ENCODE data around the gene RIMKLA. TPM values are rescaled to one million over a fixed set of nuclear protein-coding genes. Genes with fewer than 3 reads are reported as not detected.

RIMKLA gene
- total and polyA plus RNA-seq, 2 of the 13 experiments (the other 11 are each of a cell fraction or from before 2014, with no cell fraction given): 2.5 to 3.8 TPM

- Histone ChIP-seq H2AFZ (ENCODE audit: low read length) (no peak overlapping the region), H3K9ac (ENCODE audit: insufficient read depth, low read depth, low read length) (no peak overlapping the region), H3K4me1 (ENCODE audit: insufficient read depth, low read length) (no peaks in the 10 kb centered on the region), H3K79me2 (ENCODE audit: insufficient read depth, low read length) (no peaks in the 10 kb centered on the region), H3K27ac (ENCODE audit: extremely low read length, insufficient read depth, low read length) (no peak overlapping the region), H3K4me3 (replicated peaks in 1 of 3; ENCODE audit: insufficient read depth in 1 of 3, low read depth in 2 of 3, low read length in 3 of 3) (no peak overlapping the region), H3K27me3 (ENCODE audit: control insufficient read depth in 1 of 2, insufficient read depth in 2 of 2, low read length in 2 of 2) (no peaks in the 10 kb centered on the region), H3K36me3 (replicated peaks in 1 of 2; ENCODE audit: control insufficient read depth in 1 of 2, insufficient read depth in 2 of 2, low read length in 2 of 2) (no peaks in the 10 kb centered on the region), H3K4me2 (ENCODE audit: low read depth, low read length) (no peak overlapping the region), H3K9me3 (ENCODE audit: low read length) (no peaks in the 10 kb centered on the region), H4K20me1 (ENCODE audit: insufficient read depth, low read length) (no peaks in the 10 kb centered on the region)
- WGBS (ENCODE audit: low lambda C conversion rate): 33% methylated on average over 2 of the region's 2 CpGs
- no TSS peak for BruUV-seq (replicated peaks)
- no peak for TF ChIP-seq ZNF484 (CRISPR knock-in tag; IDR thresholded peaks at IDR 0.05; ENCODE audit: borderline replicate concordance, low read depth)
- no peak for TF ChIP-seq ZMAT5 (CRISPR knock-in tag; IDR thresholded peaks at IDR 0.05; ENCODE audit: borderline replicate concordance, low read depth)
- TF ChIP-seq KDM1A (CRISPR knock-in tag; IDR thresholded peaks at IDR 0.05): no peak
- no peak for TF ChIP-seq LBX2 (CRISPR knock-in tag; IDR thresholded peaks at IDR 0.05; ENCODE audit: borderline replicate concordance)
- no peak for TF ChIP-seq ZNF589 (CRISPR knock-in tag; conservative IDR thresholded peaks at IDR 0.05)
- TF ChIP-seq ZC3H13 (CRISPR knock-in tag; IDR thresholded peaks at IDR 0.05): no peak
- TF ChIP-seq ZNF235 (CRISPR knock-in tag; IDR thresholded peaks at IDR 0.05; ENCODE audit: borderline replicate concordance): no peak
- TF ChIP-seq CSRNP1 (CRISPR knock-in tag; IDR thresholded peaks at IDR 0.05): no peak
- no peak for TF ChIP-seq ZNF740 (CRISPR knock-in tag; IDR thresholded peaks at IDR 0.05)
- no peak for TF ChIP-seq NONO (IDR thresholded peaks at IDR 0.05)
- no peak for TF ChIP-seq NONO (CRISPR knock-in tag; conservative IDR thresholded peaks at IDR 0.05)
- no peak for TF ChIP-seq RXRA (CRISPR knock-in tag; IDR thresholded peaks at IDR 0.05)
- no peak for TF ChIP-seq ZNF576 (CRISPR knock-in tag; IDR thresholded peaks at IDR 0.05)
- no peak for TF ChIP-seq HNRNPK (IDR thresholded peaks at IDR 0.05; ENCODE audit: low read depth, low read length, poor library complexity, severe bottlenecking)
- TF ChIP-seq HINFP (CRISPR knock-in tag; IDR thresholded peaks at IDR 0.05; ENCODE audit: low read depth): no peak
- no peak for TF ChIP-seq ELK4 (CRISPR knock-in tag; IDR thresholded peaks at IDR 0.05; ENCODE audit: borderline replicate concordance)
- no peak for TF ChIP-seq HOXA7 (CRISPR knock-in tag; IDR thresholded peaks at IDR 0.05)
- TF ChIP-seq IRF2 (CRISPR knock-in tag; IDR thresholded peaks at IDR 0.05): no peak
- TF ChIP-seq MED13 (CRISPR knock-in tag; IDR thresholded peaks at IDR 0.05): no peak
- TF ChIP-seq NPAS2 (CRISPR knock-in tag; IDR thresholded peaks at IDR 0.05; ENCODE audit: borderline replicate concordance): no peak
- ATAC-seq (no peak), DNase-seq (ENCODE audit: low spot score) (no peak), FAIRE-seq (no peak)
- POLR2A ChIA-PET: no interaction called here
- CTCF ChIA-PET (ENCODE audit: low intra/inter-chr PET ratio, low total read pairs): no interaction called here
- in situ Hi-C loops (cut with HindIII; ENCODE audit: extremely low pct_ligation_motif_present, low pct_unique_long_range_greater_than_20kb) (no loop called here), intact Hi-C loops (cut with micrococcal nuclease; ENCODE audit: unreplicated experiment) (no loop called here)
These were observed 11.7 kb downstream of the RIMKLA start for GRCh38 chr1:42392255-42392654.

Data from HepG2 (cell line).